K562 (cell line): Measurements from ENCODE around the gene FOSL2. TPM values are rescaled to one million over a fixed set of nuclear protein-coding genes. Genes with fewer than 3 reads are reported as not detected.

Experiments
- HDAC2 ChIP-seq: fragments of 450-650 bp; IDR thresholded peaks from 2 replicates; pipeline ENCODE4 v1.6.1; 2016; ENCODE audit warnings: mild to moderate bottlenecking
- HNRNPLL ChIP-seq: fragments of 200-400 bp; formaldehyde crosslinking; IDR thresholded peaks from 2 replicates; pipeline ENCODE4 v1.6.1; 2017; ENCODE audit warnings: low read length, low read depth, mild to moderate bottlenecking; ENCODE audit not compliant: poor library complexity, severe bottlenecking
- POLR2B ChIP-seq: fragments of 450-650 bp; IDR thresholded peaks from 2 replicates; pipeline ENCODE4 v1.6.1; 2018; ENCODE audit warnings: low read depth; ENCODE audit not compliant: partially characterized antibody
- ZNF23 ChIP-seq: fragments of 250-450 bp; sonication (Bioruptor Pico); IDR thresholded peaks from 2 replicates; pipeline ENCODE4 v1.4.0; 2020; ENCODE audit warnings: mild to moderate bottlenecking
- ZNF311 ChIP-seq: fragments of 250-450 bp; sonication (Bioruptor Pico); IDR thresholded peaks from 2 replicates; pipeline ENCODE4 v1.4.0; 2020; ENCODE audit warnings: mild to moderate bottlenecking, moderate library complexity
- ZNF766 ChIP-seq: fragments of 200-800 bp; sonication (Bioruptor generic); conservative IDR thresholded peaks from 2 replicates; pipeline ENCODE4 v1.6.1; 2016; ENCODE audit warnings: missing genetic modification characterization, missing compliant biosample characterization
- polyA plus RNA-seq, 8 experiments: library from polyadenylated mRNA; depleted of rRNA in 4 of 8; stranded (reverse) in 5 of 8; unstranded in 3 of 8; fragments of >200 nt; fragmentation: Nextera tagmentation in 2 of 8; fragmentation: Illumina TruSeq in 1 of 8; extraction: Ambion mirVana in 2 of 8; extraction: Trizol in 1 of 8; gene quantifications; 2 replicates each; pipeline versions ENCODE4 v1.2.1 to v1.2.3, GENCODE V29; 2011 to 2014; ENCODE audit warnings: inconsistent platforms in 1 of 8, missing spikeins in 1 of 8
- total RNA-seq, 7 experiments: library from RNA; depleted of rRNA in 6 of 7; stranded (reverse); fragments of >200 nt in 6 of 7; fragmentation: Illumina TruSeq in 2 of 7; extraction: Trizol in 2 of 7; gene quantifications; 2 replicates each; pipeline versions ENCODE4 v1.2.1 to v1.2.3, GENCODE V29; 2011 to 2021; ENCODE audit warnings: low replicate concordance in 1 of 7
- TF ChIP-seq, protein P1 (sequence below): fragments of 450-650 bp; IDR thresholded peaks from 2 replicates; pipeline ENCODE4 v1.6.1; 2016; ENCODE audit warnings: mild to moderate bottlenecking, moderate library complexity
- TF ChIP-seq, protein P2 (sequence below): IDR thresholded peaks from 3 replicates; pipeline ENCODE4 v1.6.1; 2011; ENCODE audit warnings: borderline replicate concordance, mild to moderate bottlenecking; ENCODE audit not compliant: insufficient read length, insufficient read depth
- TF ChIP-seq, protein P3 (sequence below): fragments of 200-800 bp; sonication (Bioruptor generic); IDR thresholded peaks from 2 replicates; pipeline ENCODE4 v1.6.1; 2016; ENCODE audit warnings: missing genetic modification characterization, missing compliant biosample characterization

Gene FOSL2
- total and polyA plus RNA-seq, 9 of the 15 experiments (the other 6 are each of a cell fraction or from before 2014, with no cell fraction given) = 0.04 to 2.9 (median 0.80) TPM

DNA sequence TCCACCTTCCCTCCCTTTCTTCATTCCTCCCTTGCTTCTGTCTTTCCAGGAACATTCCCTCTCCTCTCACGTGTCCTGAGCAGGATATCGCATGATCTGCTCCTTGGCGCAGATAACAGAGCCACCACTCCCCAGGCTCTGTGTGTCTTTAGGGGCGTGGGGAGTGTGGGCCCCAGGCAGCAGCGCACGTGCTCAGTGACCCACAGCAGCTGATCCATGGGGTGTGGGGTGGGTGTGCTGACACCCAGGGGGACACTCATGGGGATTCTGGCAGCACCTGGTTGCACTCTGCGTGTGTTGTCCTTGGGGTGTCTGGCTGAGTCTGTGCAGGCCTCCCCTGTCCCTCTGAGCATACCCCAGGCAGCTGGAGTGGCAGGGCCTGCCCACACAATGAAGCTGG, 9.9 kb upstream of the FOSL2 start (continued):
- TF ChIP-seq ZNF311 (CRISPR knock-in tag) (0 out of 2 replicates have a peak, but pooled peaks have one; percentile 33), ZNF23 (CRISPR knock-in tag) (no peak), POLR2B (no peak), HDAC2 (no peak), ZNF766 (0 out of 2 replicates have a peak, but pooled peaks have one; percentile 18), HNRNPLL (no peak)
- TF ChIP-seq, protein P1, sequence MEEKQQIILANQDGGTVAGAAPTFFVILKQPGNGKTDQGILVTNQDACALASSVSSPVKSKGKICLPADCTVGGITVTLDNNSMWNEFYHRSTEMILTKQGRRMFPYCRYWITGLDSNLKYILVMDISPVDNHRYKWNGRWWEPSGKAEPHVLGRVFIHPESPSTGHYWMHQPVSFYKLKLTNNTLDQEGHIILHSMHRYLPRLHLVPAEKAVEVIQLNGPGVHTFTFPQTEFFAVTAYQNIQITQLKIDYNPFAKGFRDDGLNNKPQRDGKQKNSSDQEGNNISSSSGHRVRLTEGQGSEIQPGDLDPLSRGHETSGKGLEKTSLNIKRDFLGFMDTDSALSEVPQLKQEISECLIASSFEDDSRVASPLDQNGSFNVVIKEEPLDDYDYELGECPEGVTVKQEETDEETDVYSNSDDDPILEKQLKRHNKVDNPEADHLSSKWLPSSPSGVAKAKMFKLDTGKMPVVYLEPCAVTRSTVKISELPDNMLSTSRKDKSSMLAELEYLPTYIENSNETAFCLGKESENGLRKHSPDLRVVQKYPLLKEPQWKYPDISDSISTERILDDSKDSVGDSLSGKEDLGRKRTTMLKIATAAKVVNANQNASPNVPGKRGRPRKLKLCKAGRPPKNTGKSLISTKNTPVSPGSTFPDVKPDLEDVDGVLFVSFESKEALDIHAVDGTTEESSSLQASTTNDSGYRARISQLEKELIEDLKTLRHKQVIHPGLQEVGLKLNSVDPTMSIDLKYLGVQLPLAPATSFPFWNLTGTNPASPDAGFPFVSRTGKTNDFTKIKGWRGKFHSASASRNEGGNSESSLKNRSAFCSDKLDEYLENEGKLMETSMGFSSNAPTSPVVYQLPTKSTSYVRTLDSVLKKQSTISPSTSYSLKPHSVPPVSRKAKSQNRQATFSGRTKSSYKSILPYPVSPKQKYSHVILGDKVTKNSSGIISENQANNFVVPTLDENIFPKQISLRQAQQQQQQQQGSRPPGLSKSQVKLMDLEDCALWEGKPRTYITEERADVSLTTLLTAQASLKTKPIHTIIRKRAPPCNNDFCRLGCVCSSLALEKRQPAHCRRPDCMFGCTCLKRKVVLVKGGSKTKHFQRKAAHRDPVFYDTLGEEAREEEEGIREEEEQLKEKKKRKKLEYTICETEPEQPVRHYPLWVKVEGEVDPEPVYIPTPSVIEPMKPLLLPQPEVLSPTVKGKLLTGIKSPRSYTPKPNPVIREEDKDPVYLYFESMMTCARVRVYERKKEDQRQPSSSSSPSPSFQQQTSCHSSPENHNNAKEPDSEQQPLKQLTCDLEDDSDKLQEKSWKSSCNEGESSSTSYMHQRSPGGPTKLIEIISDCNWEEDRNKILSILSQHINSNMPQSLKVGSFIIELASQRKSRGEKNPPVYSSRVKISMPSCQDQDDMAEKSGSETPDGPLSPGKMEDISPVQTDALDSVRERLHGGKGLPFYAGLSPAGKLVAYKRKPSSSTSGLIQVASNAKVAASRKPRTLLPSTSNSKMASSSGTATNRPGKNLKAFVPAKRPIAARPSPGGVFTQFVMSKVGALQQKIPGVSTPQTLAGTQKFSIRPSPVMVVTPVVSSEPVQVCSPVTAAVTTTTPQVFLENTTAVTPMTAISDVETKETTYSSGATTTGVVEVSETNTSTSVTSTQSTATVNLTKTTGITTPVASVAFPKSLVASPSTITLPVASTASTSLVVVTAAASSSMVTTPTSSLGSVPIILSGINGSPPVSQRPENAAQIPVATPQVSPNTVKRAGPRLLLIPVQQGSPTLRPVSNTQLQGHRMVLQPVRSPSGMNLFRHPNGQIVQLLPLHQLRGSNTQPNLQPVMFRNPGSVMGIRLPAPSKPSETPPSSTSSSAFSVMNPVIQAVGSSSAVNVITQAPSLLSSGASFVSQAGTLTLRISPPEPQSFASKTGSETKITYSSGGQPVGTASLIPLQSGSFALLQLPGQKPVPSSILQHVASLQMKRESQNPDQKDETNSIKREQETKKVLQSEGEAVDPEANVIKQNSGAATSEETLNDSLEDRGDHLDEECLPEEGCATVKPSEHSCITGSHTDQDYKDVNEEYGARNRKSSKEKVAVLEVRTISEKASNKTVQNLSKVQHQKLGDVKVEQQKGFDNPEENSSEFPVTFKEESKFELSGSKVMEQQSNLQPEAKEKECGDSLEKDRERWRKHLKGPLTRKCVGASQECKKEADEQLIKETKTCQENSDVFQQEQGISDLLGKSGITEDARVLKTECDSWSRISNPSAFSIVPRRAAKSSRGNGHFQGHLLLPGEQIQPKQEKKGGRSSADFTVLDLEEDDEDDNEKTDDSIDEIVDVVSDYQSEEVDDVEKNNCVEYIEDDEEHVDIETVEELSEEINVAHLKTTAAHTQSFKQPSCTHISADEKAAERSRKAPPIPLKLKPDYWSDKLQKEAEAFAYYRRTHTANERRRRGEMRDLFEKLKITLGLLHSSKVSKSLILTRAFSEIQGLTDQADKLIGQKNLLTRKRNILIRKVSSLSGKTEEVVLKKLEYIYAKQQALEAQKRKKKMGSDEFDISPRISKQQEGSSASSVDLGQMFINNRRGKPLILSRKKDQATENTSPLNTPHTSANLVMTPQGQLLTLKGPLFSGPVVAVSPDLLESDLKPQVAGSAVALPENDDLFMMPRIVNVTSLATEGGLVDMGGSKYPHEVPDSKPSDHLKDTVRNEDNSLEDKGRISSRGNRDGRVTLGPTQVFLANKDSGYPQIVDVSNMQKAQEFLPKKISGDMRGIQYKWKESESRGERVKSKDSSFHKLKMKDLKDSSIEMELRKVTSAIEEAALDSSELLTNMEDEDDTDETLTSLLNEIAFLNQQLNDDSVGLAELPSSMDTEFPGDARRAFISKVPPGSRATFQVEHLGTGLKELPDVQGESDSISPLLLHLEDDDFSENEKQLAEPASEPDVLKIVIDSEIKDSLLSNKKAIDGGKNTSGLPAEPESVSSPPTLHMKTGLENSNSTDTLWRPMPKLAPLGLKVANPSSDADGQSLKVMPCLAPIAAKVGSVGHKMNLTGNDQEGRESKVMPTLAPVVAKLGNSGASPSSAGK = peak; percentile 80
- TF ChIP-seq, protein P2, sequence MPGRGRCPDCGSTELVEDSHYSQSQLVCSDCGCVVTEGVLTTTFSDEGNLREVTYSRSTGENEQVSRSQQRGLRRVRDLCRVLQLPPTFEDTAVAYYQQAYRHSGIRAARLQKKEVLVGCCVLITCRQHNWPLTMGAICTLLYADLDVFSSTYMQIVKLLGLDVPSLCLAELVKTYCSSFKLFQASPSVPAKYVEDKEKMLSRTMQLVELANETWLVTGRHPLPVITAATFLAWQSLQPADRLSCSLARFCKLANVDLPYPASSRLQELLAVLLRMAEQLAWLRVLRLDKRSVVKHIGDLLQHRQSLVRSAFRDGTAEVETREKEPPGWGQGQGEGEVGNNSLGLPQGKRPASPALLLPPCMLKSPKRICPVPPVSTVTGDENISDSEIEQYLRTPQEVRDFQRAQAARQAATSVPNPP = no peak
- TF ChIP-seq, protein P3, sequence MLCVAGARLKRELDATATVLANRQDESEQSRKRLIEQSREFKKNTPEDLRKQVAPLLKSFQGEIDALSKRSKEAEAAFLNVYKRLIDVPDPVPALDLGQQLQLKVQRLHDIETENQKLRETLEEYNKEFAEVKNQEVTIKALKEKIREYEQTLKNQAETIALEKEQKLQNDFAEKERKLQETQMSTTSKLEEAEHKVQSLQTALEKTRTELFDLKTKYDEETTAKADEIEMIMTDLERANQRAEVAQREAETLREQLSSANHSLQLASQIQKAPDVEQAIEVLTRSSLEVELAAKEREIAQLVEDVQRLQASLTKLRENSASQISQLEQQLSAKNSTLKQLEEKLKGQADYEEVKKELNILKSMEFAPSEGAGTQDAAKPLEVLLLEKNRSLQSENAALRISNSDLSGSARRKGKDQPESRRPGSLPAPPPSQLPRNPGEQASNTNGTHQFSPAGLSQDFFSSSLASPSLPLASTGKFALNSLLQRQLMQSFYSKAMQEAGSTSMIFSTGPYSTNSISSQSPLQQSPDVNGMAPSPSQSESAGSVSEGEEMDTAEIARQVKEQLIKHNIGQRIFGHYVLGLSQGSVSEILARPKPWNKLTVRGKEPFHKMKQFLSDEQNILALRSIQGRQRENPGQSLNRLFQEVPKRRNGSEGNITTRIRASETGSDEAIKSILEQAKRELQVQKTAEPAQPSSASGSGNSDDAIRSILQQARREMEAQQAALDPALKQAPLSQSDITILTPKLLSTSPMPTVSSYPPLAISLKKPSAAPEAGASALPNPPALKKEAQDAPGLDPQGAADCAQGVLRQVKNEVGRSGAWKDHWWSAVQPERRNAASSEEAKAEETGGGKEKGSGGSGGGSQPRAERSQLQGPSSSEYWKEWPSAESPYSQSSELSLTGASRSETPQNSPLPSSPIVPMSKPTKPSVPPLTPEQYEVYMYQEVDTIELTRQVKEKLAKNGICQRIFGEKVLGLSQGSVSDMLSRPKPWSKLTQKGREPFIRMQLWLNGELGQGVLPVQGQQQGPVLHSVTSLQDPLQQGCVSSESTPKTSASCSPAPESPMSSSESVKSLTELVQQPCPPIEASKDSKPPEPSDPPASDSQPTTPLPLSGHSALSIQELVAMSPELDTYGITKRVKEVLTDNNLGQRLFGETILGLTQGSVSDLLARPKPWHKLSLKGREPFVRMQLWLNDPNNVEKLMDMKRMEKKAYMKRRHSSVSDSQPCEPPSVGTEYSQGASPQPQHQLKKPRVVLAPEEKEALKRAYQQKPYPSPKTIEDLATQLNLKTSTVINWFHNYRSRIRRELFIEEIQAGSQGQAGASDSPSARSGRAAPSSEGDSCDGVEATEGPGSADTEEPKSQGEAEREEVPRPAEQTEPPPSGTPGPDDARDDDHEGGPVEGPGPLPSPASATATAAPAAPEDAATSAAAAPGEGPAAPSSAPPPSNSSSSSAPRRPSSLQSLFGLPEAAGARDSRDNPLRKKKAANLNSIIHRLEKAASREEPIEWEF (CRISPR knock-in tag) = peak; percentile 53; the same call in 1 of the 2 replicates
